Esophagus (tissue), 2 donors: ENCODE measurements around the gene PLN. TPM values are rescaled to one million over a fixed set of nuclear protein-coding genes. Genes with fewer than 3 reads are reported as not detected.

Source experiments
- H3K27ac ChIP-seq, 2 donors: one replicate each; pipeline ENCODE4 v1.5.1; 2013; ENCODE audit warnings: low read depth in 2 of 2, mild to moderate bottlenecking in 2 of 2, inconsistent platforms in 1 of 2, low read length in 1 of 2, moderate library complexity in 1 of 2
- H3K27me3 ChIP-seq, 2 donors: one replicate each; pipeline ENCODE4 v1.6.1; 2013; ENCODE audit warnings: low read length in 2 of 2, control low read depth in 1 of 2, mild to moderate bottlenecking in 1 of 2; ENCODE audit not compliant: insufficient read depth in 2 of 2, control insufficient read depth in 1 of 2
- H3K36me3 ChIP-seq, 2 donors: one replicate each; pipeline ENCODE4 v1.6.1; 2013; ENCODE audit warnings: low read length in 1 of 2; ENCODE audit not compliant: control insufficient read depth in 2 of 2, insufficient read depth in 2 of 2
- H3K4me1 ChIP-seq, 2 donors: one replicate each; pipeline ENCODE4 v1.6.1; 2013; ENCODE audit warnings: low read length in 1 of 2; ENCODE audit not compliant: control insufficient read depth in 2 of 2, insufficient read depth in 2 of 2
- H3K4me3 ChIP-seq, 2 donors: one replicate each; pipeline ENCODE4 v1.5.1; 2013; ENCODE audit warnings: low read length in 2 of 2, mild to moderate bottlenecking in 2 of 2, low read depth in 1 of 2, moderate library complexity in 1 of 2
- H3K9me3 ChIP-seq, 2 donors: one replicate each; pipeline ENCODE4 v1.6.1; 2013; ENCODE audit warnings: mild to moderate bottlenecking in 2 of 2, low read depth in 1 of 2, low read length in 1 of 2, moderate library complexity in 1 of 2; ENCODE audit not compliant: control insufficient read depth in 2 of 2, insufficient read depth in 1 of 2
- WGBS, 2 donors: extraction: QIAGEN DNeasy Blood & Tissue Kit; methylation state at CpG; one replicate each; pipeline ENCODE4 v1.1.7; 2013; 5-methylcytosine and 5-hydroxymethylcytosine counted together
- polyA plus RNA-seq, 2 donors: library from polyadenylated mRNA; stranded (reverse); fragments of 200-250 nt; gene quantifications; one replicate each; pipeline ENCODE4 v1.2.3, GENCODE V29; 2013
- donor health status: healthy with polysubstance abuse.
- donor health status: Bipolar disorder and iron deficiency.

Gene PLN
- polyA plus RNA-seq, 2 donors, result 8.3 to 15.2 TPM

DNA sequence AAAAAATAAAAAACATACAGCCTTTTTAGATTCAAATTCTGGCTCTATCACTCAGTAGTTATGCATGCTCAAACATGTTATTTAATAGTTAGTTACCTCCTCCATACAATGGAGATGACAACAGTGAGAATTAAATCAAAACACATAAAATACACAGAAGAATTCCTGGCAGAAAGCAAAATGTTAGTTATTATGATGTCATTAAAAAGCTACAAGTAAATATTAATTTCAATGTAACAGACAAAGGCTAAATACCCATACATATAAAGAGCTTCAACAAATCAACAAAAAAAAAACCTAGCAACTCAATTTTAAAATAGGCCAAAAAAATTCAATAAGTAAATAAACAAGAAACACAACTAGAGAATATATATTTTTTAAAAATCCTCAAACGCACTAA is 21.4 kb downstream of the PLN start:
- no peaks in the 10 kb centered on the region for H3K4me1 ChIP-seq
- H3K36me3 ChIP-seq, result no peaks in the 10 kb centered on the region
- no peaks in the 10 kb centered on the region for H3K27me3 ChIP-seq
- 94 to 100% methylated on average over 1 of the region's 1 CpG for WGBS, 2 donors
- H3K27ac ChIP-seq, result no peak overlapping the region
- peaks cover 4 to 6% of the 10 kb centered on the region in 2 donors for H3K9me3 ChIP-seq
- H3K4me3 ChIP-seq, result no peak overlapping the region

GRCh38 chr6:118571121-118571520 is 23.0 kb downstream of the PLN start:
- H3K9me3 ChIP-seq, result peaks cover 8 to 9% of the 10 kb centered on the region in 2 donors
- 93 to 98% methylated on average over 2 of the region's 2 CpGs for WGBS, 2 donors

DNA sequence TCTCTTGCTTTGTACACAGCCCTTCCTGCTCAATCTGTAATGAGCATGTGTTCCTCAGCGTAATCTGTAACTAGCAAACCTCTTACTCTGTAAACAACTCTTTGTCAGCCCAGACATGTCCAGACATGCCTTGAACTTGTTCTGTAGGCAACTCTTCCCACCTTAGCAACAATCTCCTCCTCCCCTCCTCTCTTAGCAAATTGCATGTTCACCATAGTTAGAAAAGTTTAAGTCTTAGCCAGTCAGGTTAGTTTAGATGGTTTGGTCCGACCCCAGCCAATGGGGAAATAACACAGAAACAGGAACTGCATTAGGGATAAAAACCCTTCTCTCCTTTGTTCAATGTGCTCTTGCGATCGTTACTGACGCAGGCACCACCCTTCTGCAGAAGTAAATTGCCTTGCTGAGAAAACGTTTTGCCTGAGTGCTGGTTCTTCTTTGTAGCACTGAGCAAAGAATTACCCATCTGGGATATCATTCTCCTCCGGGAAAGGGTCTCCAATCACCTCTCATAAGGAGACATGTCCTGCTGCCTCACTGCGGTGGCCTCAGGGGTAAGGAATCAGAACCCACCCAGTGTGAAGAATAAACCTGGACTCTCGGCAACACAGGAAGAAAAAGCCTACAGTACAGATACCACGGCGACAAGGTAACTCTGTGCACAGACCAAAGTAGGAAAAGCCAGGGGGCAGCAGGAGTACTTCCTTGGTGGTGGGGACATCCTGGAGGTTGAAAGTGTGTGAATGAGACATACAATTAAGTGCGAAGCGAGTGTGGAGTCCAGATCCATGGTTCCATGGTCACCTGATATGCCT is 26.2 kb downstream of the PLN start:
- no peaks in the 10 kb centered on the region for H3K27me3 ChIP-seq
- H3K9me3 ChIP-seq, result peaks cover 8 to 9% of the 10 kb centered on the region in 2 donors
- no peak overlapping the region for H3K4me3 ChIP-seq
- WGBS, 2 donors, result 94 to 96% methylated on average over 13 of the region's 13 CpGs
- H3K4me1 ChIP-seq, result no peaks in the 10 kb centered on the region
- H3K36me3 ChIP-seq, result no peaks in the 10 kb centered on the region
- no peak overlapping the region for H3K27ac ChIP-seq

More at GRCh38 chr6:118571121-118571520, 23.0 kb downstream of the PLN start:
- H3K4me3 ChIP-seq, result no peak overlapping the region
- no peaks in the 10 kb centered on the region for H3K4me1 ChIP-seq
- H3K27ac ChIP-seq, result no peak overlapping the region
- no peaks in the 10 kb centered on the region for H3K27me3 ChIP-seq
- no peaks in the 10 kb centered on the region for H3K36me3 ChIP-seq

DNA sequence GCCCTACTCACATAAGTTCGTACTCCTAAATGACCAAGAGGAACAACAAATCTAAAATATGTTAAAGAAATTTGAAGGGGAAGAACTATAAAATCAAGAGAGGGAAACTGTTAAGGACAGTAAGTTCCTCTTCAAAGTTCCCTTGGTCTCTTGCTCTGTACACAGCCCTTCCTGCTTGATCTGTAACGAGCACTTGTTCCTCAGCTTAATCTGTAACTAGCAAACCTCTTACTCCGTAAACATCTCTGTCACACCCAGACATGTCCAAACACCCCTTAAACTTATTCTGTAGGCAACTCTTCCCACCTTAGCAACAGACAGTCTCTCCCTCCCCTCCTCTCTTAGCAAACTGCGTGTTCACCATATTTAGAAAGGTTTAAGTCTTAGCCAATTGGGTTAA is 29.9 kb downstream of the PLN start:
- peaks cover 8 to 9% of the 10 kb centered on the region in 2 donors for H3K9me3 ChIP-seq
- H3K36me3 ChIP-seq, result no peaks in the 10 kb centered on the region
- 63 to 70% methylated on average over 4 of the region's 4 CpGs for WGBS, 2 donors
- no peaks in the 10 kb centered on the region for H3K27me3 ChIP-seq
- H3K27ac ChIP-seq, result no peak overlapping the region
- H3K4me3 ChIP-seq, result no peak overlapping the region
- H3K4me1 ChIP-seq, result no peaks in the 10 kb centered on the region

- Histone ChIP-seq H3K4me1 (no peaks in the 10 kb centered on the region), H3K27me3 (no peaks in the 10 kb centered on the region), H3K36me3 (no peaks in the 10 kb centered on the region), H3K27ac (no peak overlapping the region), H3K4me3 (no peak overlapping the region), H3K9me3 (peaks cover 8 to 9% of the 10 kb centered on the region in 2 donors)
- whole genome bisulfite sequencing, 2 donors, result 97 to 98% methylated on average over 12 of the region's 12 CpGs
These were observed 30.5 kb downstream of the PLN start for GRCh38 chr6:118578617-118579016.

GRCh38 chr6:118579786-118580185 is 31.7 kb downstream of the PLN start:
- Histone ChIP-seq H3K27me3 (no peaks in the 10 kb centered on the region), H3K4me3 (no peak overlapping the region), H3K9me3 (peaks cover 0 to 1% of the 10 kb centered on the region in 2 donors), H3K4me1 (no peaks in the 10 kb centered on the region), H3K27ac (no peak overlapping the region), H3K36me3 (no peaks in the 10 kb centered on the region)
- WGBS, 2 donors, result 88 to 89% methylated on average over 2 of the region's 2 CpGs

- Histone ChIP-seq H3K36me3 (no peaks in the 10 kb centered on the region), H3K27me3 (no peaks in the 10 kb centered on the region), H3K27ac (no peak overlapping the region), H3K9me3 (no peaks in the 10 kb centered on the region), H3K4me3 (no peak overlapping the region), H3K4me1 (no peaks in the 10 kb centered on the region)
- 54 to 66% methylated on average over 10 of the region's 10 CpGs for WGBS, 2 donors
These were observed 32.7 kb downstream of the PLN start for GRCh38 chr6:118580585-118581419.

DNA sequence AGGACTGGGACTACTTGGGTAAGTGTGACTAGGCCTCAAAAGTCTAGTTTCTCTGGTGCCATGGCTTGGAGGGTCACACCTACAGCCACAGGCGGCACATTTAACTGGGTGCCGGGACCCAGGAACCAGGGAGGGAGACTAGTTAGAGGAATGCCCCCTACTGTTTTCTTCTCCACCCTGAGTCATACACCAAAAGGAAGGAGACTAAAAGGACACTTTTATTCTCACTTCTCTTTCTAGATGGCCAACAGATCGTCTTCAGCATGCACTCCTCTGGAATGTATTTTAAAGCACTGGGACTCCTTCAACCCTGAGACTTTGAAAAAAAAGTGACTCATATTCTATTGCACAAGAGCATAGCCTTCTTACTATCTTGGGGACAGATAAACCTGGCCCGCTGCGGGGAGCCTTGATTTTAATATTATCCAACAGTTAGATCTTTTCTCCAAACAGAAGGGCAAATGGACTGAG is 33.4 kb downstream of the PLN start:
- H3K4me3 ChIP-seq, result no peak overlapping the region
- H3K36me3 ChIP-seq, result no peaks in the 10 kb centered on the region
- no peaks in the 10 kb centered on the region for H3K9me3 ChIP-seq
- H3K4me1 ChIP-seq, result no peaks in the 10 kb centered on the region
- no peaks in the 10 kb centered on the region for H3K27me3 ChIP-seq
- WGBS, 2 donors, result 73 to 84% methylated on average over 5 of the region's 5 CpGs
- H3K27ac ChIP-seq, result no peak overlapping the region

GRCh38 chr6:118584911-118585310 is 36.8 kb downstream of the PLN start:
- Histone ChIP-seq H3K4me3 (no peak overlapping the region), H3K27ac (no peak overlapping the region), H3K4me1 (no peaks in the 10 kb centered on the region), H3K36me3 (no peaks in the 10 kb centered on the region), H3K27me3 (no peaks in the 10 kb centered on the region), H3K9me3 (no peaks in the 10 kb centered on the region)
- 94 to 98% methylated on average over 5 of the region's 5 CpGs for WGBS, 2 donors
